SH-SY5Y (cell line): ENCODE results near the gene SNX19.

Source experiments
- GATA2 ChIP-seq: IDR thresholded peaks from 2 replicates; pipeline ENCODE4 v1.6.1; 2011; ENCODE audit warnings: mild to moderate bottlenecking, low read depth, low read length
- GATA3 ChIP-seq: IDR thresholded peaks from 2 replicates; pipeline ENCODE4 v1.6.1; 2011; ENCODE audit warnings: low read depth, mild to moderate bottlenecking, low read length, moderate library complexity

DNA sequence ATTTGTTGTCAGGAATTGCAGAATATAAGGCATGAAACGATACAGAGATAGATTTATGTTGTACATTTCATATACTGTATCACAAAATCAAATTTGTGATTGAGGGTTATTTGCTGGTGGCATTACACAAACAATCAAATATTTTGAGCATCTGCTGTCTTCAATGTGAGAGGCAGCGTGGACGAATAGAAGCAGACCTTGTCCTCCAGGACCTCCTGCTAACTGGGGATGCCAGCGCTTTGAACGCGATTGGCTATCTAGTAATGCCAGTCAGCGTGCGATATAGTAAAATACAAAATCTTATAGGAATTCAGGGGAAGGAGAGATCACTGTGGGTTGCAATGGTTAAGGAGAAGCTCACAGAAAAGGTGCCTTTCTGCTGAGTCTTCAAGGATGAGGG is 631 bp upstream of the SNX19 start:
- no peak for TF ChIP-seq GATA2
- no peak for TF ChIP-seq GATA3
